ENCODE results near the gene PCOLCE2. TPM values are rescaled to one million over a fixed set of nuclear protein-coding genes. Genes with fewer than 3 reads are reported as not detected.
A peak's percentile ranks its signal among the peaks of the same experiment; 100 is the strongest.
"Not testable (repeated sequence)": the region's sequence is repeated elsewhere in the genome, so short reads cannot be mapped to it uniquely, and the experiment has no call there.

PCOLCE2 gene
- total RNA-seq, 2 experiments from 2014 or later = 1.3 to 2.0 TPM

- H3K9me3 Mint-ChIP-seq = no peaks in the 10 kb centered on the region
- peaks cover 84% of the 10 kb centered on the region for H3K27me3 Mint-ChIP-seq
- H3K27ac Mint-ChIP-seq = no peak overlapping the region
- DNase-seq = peak; percentile 13
- H3K4me1 Mint-ChIP-seq = peaks cover 6% of the 10 kb centered on the region
- H3K36me3 Mint-ChIP-seq = no peaks in the 10 kb centered on the region
- peak overlapping the region; percentile 69 for H3K4me3 Mint-ChIP-seq
These were observed 793 bp downstream of the PCOLCE2 start for GRCh38 chr3:142888099-142888480.

- DNase-seq = no peak
- Mint-ChIP-seq H3K4me1 (peaks cover 6% of the 10 kb centered on the region), H3K36me3 (no peaks in the 10 kb centered on the region), H3K27me3 (peaks cover 73% of the 10 kb centered on the region), H3K27ac (no peak overlapping the region), H3K4me3 (no peak overlapping the region), H3K9me3 (no peaks in the 10 kb centered on the region)
These were observed 1.9 kb downstream of the PCOLCE2 start for GRCh38 chr3:142886940-142887339.

- H3K36me3 Mint-ChIP-seq = no peaks in the 10 kb centered on the region
- H3K27me3 Mint-ChIP-seq = peaks cover 65% of the 10 kb centered on the region
- no peak for DNase-seq
- H3K4me1 Mint-ChIP-seq = peaks cover 6% of the 10 kb centered on the region
- no peak overlapping the region for H3K4me3 Mint-ChIP-seq
- H3K9me3 Mint-ChIP-seq = no peaks in the 10 kb centered on the region
- no peak overlapping the region for H3K27ac Mint-ChIP-seq
These were observed 2.9 kb downstream of the PCOLCE2 start for GRCh38 chr3:142886021-142886420.

- no peak overlapping the region for H3K27ac Mint-ChIP-seq
These were observed 4.4 kb downstream of the PCOLCE2 start for GRCh38 chr3:142884531-142884930.

GRCh38 chr3:142883534-142883933 lies 5.3 kb downstream of the PCOLCE2 start:
- H3K4me1 Mint-ChIP-seq, H3K36me3 Mint-ChIP-seq, H3K4me3 Mint-ChIP-seq, H3K9me3 Mint-ChIP-seq, DNase-seq, H3K27ac Mint-ChIP-seq: not testable (repeated sequence)
- peaks cover 51% of the 10 kb centered on the region for H3K27me3 Mint-ChIP-seq

More at GRCh38 chr3:142884531-142884930, 4.4 kb downstream of the PCOLCE2 start:
- Mint-ChIP-seq H3K4me3 (no peak overlapping the region), H3K36me3 (no peaks in the 10 kb centered on the region), H3K27me3 (peaks cover 54% of the 10 kb centered on the region), H3K4me1 (peaks cover 5% of the 10 kb centered on the region), H3K9me3 (no peaks in the 10 kb centered on the region)
- DNase-seq = no peak

- Mint-ChIP-seq H3K4me1 (no peaks in the 10 kb centered on the region), H3K36me3 (no peaks in the 10 kb centered on the region), H3K4me3 (no peak overlapping the region), H3K9me3 (no peaks in the 10 kb centered on the region), H3K27me3 (peaks cover 39% of the 10 kb centered on the region), H3K27ac (no peak overlapping the region)
- DNase-seq = no peak
These were observed 7.2 kb downstream of the PCOLCE2 start for GRCh38 chr3:142881445-142882224.

- Mint-ChIP-seq H3K27ac (no peak overlapping the region), H3K36me3 (no peaks in the 10 kb centered on the region), H3K4me1 (peaks cover 6% of the 10 kb centered on the region), H3K27me3 (peaks cover 17% of the 10 kb centered on the region), H3K9me3 (no peaks in the 10 kb centered on the region), H3K4me3 (no peak overlapping the region)
- DNase-seq = no peak
These were observed 10.1 kb downstream of the PCOLCE2 start for GRCh38 chr3:142878649-142879300.

- no peaks in the 10 kb centered on the region for H3K9me3 Mint-ChIP-seq
- H3K27ac Mint-ChIP-seq = no peak overlapping the region
- no peaks in the 10 kb centered on the region for H3K36me3 Mint-ChIP-seq
- H3K27me3 Mint-ChIP-seq = peaks cover 16% of the 10 kb centered on the region
- no peak for DNase-seq
- H3K4me3 Mint-ChIP-seq = no peak overlapping the region
- peaks cover 6% of the 10 kb centered on the region for H3K4me1 Mint-ChIP-seq
These were observed 12.5 kb downstream of the PCOLCE2 start for GRCh38 chr3:142876417-142876816.

- H3K9me3 Mint-ChIP-seq = no peaks in the 10 kb centered on the region
These were observed 13.2 kb downstream of the PCOLCE2 start for GRCh38 chr3:142875583-142876207.

GRCh38 chr3:142875099-142875498 lies 13.8 kb downstream of the PCOLCE2 start:
- Mint-ChIP-seq H3K36me3 (no peaks in the 10 kb centered on the region), H3K27me3 (peaks cover 17% of the 10 kb centered on the region), H3K9me3 (no peaks in the 10 kb centered on the region)

More at GRCh38 chr3:142875583-142876207, 13.2 kb downstream of the PCOLCE2 start:
- peaks cover 17% of the 10 kb centered on the region for H3K27me3 Mint-ChIP-seq
- peak overlapping the region; percentile 6 for H3K4me3 Mint-ChIP-seq
- H3K27ac Mint-ChIP-seq = peak overlapping the region; percentile 59
- no peaks in the 10 kb centered on the region for H3K36me3 Mint-ChIP-seq
- DNase-seq = no peak
- H3K4me1 Mint-ChIP-seq = peaks cover 6% of the 10 kb centered on the region

GRCh38 chr3:142868382-142868781 lies 20.5 kb downstream of the PCOLCE2 start:
- H3K36me3 Mint-ChIP-seq, H3K9me3 Mint-ChIP-seq, DNase-seq, H3K27ac Mint-ChIP-seq, H3K4me1 Mint-ChIP-seq, H3K4me3 Mint-ChIP-seq: not testable (repeated sequence)
- peaks cover 12% of the 10 kb centered on the region for H3K27me3 Mint-ChIP-seq

More at GRCh38 chr3:142875099-142875498, 13.8 kb downstream of the PCOLCE2 start:
- Mint-ChIP-seq H3K27ac (no peak overlapping the region), H3K4me3 (no peak overlapping the region), H3K4me1 (peaks cover 6% of the 10 kb centered on the region)
- no peak for DNase-seq

GRCh38 chr3:142866841-142867631 lies 21.8 kb downstream of the PCOLCE2 start:
- H3K4me3 Mint-ChIP-seq = no peak overlapping the region
- H3K36me3 Mint-ChIP-seq = no peaks in the 10 kb centered on the region
- DNase-seq = no peak
- H3K4me1 Mint-ChIP-seq = peaks cover 7% of the 10 kb centered on the region
- no peak overlapping the region for H3K27ac Mint-ChIP-seq
- H3K27me3 Mint-ChIP-seq = peaks cover 17% of the 10 kb centered on the region
- no peaks in the 10 kb centered on the region for H3K9me3 Mint-ChIP-seq

GRCh38 chr3:142863930-142864920 lies 24.7 kb downstream of the PCOLCE2 start:
- Mint-ChIP-seq H3K27ac (no peak overlapping the region), H3K4me1 (peaks cover 7% of the 10 kb centered on the region), H3K27me3 (peaks cover 37% of the 10 kb centered on the region), H3K9me3 (no peaks in the 10 kb centered on the region), H3K36me3 (no peaks in the 10 kb centered on the region), H3K4me3 (no peak overlapping the region)
- DNase-seq = no peak

All from activated naive CD8-positive, alpha-beta T cell treated with anti-CD3 and anti-CD28 coated beads for 36 hours (primary cell).